GM10248 (cell line): ENCODE data around the gene WDR62.

Experiments
- CTCF ChIA-PET: fragments of 300-600 bp; sonication (Branson Sonifier 250); formaldehyde crosslinking; extraction: SDS; loops from one replicate; lab custom pipeline; 2021; ENCODE audit warnings: antibody characterized with exemption; lab: Yijun Ruan, JAX
- POLR2A ChIA-PET: fragments of 350-650 bp; sonication (Branson Sonifier 250); formaldehyde crosslinking; extraction: SDS; loops from one replicate; lab custom pipeline; 2020; ENCODE audit warnings: antibody characterized with exemption; lab: Yijun Ruan, JAX
- DNase-seq: peaks from one replicate; pipeline ENCODE4 v3.0.0; 2012; ENCODE audit errors: extremely low spot score
- CTCF ChIP-seq: IDR thresholded peaks from 2 replicates; pipeline ENCODE4 v1.5.1; 2012; ENCODE audit warnings: mild to moderate bottlenecking, low read depth; ENCODE audit errors: extremely low read depth, missing control alignments, control extremely low read depth

WDR62 gene

GRCh38 chr19:36010402-36010801 lies 44.3 kb upstream of the WDR62 start:
- no peak for TF ChIP-seq CTCF
- DNase-seq: no peak
- POLR2A ChIA-PET: no interaction called here
- CTCF ChIA-PET: interaction anchor here (1.3 kb wide), 1 partner anchor 12 kb away, joined by 4 read pairs; no protein-coding TSS in a partner anchor

DNA sequence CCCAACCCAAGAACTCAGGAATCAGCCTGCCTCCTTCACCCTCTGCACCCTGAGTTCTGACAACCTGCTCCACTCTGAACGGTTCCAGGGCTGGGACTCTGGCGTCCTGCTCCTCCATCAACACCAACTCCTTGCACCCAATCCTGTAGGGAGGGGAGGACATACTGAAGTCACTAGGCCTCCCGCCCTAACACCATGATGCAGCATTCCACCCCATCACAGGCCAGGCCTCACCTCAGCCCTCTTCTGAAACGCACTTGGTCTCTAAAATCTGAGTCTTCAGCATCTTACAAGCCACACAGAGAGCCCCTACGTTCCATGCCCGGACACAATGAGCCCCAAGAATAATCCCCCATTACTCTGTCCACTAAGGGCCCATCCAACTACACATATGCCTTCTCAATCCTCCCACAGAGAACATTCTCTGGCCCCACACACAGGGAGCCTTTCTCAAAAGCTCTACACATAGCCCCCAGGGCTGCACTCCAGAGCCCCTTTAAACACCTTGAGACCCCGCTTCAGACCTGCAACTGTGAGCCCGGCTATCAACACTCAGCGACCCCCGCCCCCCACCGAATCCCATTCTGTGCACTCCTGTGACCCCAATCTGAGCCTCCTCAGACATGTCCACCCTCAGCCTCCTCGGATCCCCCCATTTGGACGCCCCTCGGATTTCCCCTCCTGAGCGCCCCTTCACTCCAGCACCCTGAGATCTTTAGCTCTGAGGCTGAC lies 41.3 kb upstream of the WDR62 start:
- no peak for DNase-seq
- TF ChIP-seq CTCF: no peak
- CTCF ChIA-PET: interaction anchor here (0.8 to 2.2 kb wide), 4 partner anchors 10 to 41 kb away, joined by 3 to 5 read pairs (median 4); partner anchors contain the start of gene THAP8
- POLR2A ChIA-PET: interaction anchor here (0.6 kb wide), 1 partner anchor 39 kb away, joined by 3 read pairs; no protein-coding TSS in a partner anchor

DNA sequence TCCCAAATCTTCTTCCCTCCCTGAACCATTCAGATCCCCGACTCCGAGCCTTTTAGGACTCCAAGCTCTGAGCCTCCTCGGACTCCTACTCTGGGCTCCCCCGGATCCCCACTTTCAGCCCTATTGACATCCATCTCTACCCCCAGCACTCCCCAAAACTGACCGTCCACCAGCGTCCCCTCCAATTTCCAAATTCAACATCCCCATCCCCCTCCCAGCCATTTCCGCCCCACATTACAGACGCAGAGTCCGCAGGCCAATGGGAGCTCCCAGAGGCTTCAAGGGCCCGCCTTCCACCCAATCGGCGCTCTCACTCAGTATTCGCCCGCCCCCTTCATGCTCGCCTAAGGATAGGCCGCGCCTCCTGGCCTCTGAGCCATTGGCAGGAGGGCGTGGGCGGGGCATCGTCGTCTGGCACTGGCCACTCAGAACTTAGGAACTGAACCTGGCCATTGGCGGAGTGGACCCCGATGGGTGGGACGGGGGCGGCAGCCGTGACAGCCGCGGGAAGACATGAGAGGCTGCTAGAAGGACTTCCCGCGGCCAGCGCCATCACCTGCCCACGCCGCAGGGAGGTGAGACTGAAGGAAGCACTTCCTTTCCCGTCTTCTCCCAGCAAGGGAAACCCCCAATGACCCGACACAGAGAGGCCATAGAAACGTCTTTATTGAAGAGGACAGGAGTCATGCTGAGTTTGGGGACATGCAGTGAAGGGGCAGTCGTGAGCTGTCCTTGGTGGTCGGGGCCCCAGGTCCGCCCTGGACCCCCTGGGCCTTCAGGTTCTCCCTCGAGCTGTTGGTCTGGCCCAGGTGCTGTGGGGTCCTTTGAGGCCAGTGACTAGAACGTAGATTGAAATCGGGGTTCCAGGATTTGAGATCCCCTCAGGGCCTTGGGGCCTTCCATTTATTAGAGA lies 40.4 kb upstream of the WDR62 start, which contains the start of gene ALKBH6:
Gene ALKBH6, minus strand, starts transcription at position 202 of the 913 bp plus-strand sequence. CDS start 816 bp downstream, outside the sequence.
- ChIA-PET CTCF (interaction anchor here (0.8 to 1.4 kb wide), 3 partner anchors 11 to 40 kb away, joined by 3 to 5 read pairs (median 3); partner anchors contain the start of gene THAP8), POLR2A (interaction anchor here (0.6 to 0.7 kb wide), 3 partner anchors 19 to 93 kb away, joined by 3 to 5 read pairs (median 4); no protein-coding TSS in a partner anchor)
- no peak for TF ChIP-seq CTCF
- peak; percentile 99 for DNase-seq

GRCh38 chr19:36019061-36019670 lies 35.5 kb upstream of the WDR62 start:
- no peak for TF ChIP-seq CTCF
- POLR2A ChIA-PET: no interaction called here
- CTCF ChIA-PET: no interaction called here
- DNase-seq: no peak

DNA sequence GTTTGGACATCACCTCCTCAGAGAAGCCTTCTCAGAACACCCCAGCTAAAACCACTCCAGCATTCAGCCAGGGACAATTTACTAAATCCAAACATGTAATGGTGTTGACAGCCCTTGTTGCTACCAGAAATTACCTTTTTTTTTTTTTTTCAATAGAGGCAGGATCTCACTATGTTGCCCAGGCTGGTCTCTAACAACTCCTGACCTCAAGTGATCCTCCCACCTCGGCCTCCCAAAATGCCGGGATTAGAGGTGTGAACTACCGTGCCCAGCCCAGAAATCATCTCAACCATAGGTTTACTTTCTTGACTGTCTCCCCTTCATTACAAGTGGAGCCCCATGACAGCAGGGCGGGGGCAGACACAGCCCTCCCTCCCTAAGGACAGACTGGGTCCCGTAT lies 31.3 kb upstream of the WDR62 start:
- TF ChIP-seq CTCF: no peak
- POLR2A ChIA-PET: no interaction called here
- CTCF ChIA-PET: no interaction called here
- DNase-seq: no peak

GRCh38 chr19:36025541-36025940 lies 29.2 kb upstream of the WDR62 start:
- TF ChIP-seq CTCF: no peak
- DNase-seq: no peak
- CTCF ChIA-PET: no interaction called here
- POLR2A ChIA-PET: no interaction called here
